HUES48 (cell line): ENCODE results near the gene FAM98C.
"Not testable (repeated sequence)": the region's sequence is repeated elsewhere in the genome, so short reads cannot be mapped to it uniquely, and the experiment has no call there.

ENCODE experiments used
- H3K27ac ChIP-seq: one replicate; pipeline ENCODE4 v1.7.0; 2013; ENCODE audit warnings: low read depth, low read length, inconsistent platforms
- H3K27me3 ChIP-seq: 2 replicates; pipeline ENCODE4 v1.6.1; 2013; ENCODE audit warnings: mild to moderate bottlenecking, low read length; ENCODE audit not compliant: control insufficient read depth, insufficient read depth
- H3K36me3 ChIP-seq: 2 replicates; pipeline ENCODE4 v1.6.1; 2013; ENCODE audit warnings: low read length; ENCODE audit not compliant: control insufficient read depth, insufficient read depth
- H3K4me1 ChIP-seq: 2 replicates; pipeline ENCODE4 v1.6.1; 2013; ENCODE audit warnings: mild to moderate bottlenecking, low read length; ENCODE audit not compliant: control insufficient read depth, insufficient read depth
- H3K4me3 ChIP-seq: 2 replicates; pipeline ENCODE4 v1.5.1; 2013; ENCODE audit warnings: mild to moderate bottlenecking, low read depth, low read length
- H3K9ac ChIP-seq: 2 replicates; pipeline ENCODE4 v1.6.1; 2013; ENCODE audit warnings: mild to moderate bottlenecking, low read depth, low read length, moderate library complexity
- H3K9me3 ChIP-seq: 2 replicates; pipeline ENCODE4 v1.6.1; 2013; ENCODE audit warnings: low read length; ENCODE audit not compliant: control insufficient read depth, insufficient read depth

FAM98C gene

DNA sequence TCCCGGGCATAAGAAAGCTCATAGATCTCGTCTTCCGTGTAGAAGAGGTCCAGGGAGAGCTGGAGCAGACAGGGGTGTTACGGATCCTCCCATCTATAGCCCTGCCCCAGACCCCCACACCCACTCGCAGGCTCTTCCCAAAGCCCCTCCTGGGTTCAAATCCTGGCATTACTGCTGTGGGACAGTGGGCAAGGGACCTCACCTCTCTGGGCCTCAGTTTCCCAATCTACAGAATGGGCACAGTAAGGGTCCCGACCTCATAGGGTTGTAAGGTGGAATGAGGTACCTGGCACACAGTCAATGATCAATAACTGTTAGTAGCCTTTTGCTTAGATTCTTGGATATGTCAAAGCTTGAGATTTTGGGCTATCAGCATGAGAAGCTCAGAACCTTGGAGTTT is 10.5 kb downstream of the FAM98C start:
- no peaks in the 10 kb centered on the region for H3K9me3 ChIP-seq
- no peak overlapping the region for H3K4me3 ChIP-seq
- H3K4me1 ChIP-seq = peaks cover 7% of the 10 kb centered on the region; the same call in 1 of the 2 replicates
- H3K9ac ChIP-seq = no peak overlapping the region
- no peaks in the 10 kb centered on the region for H3K36me3 ChIP-seq
- H3K27me3 ChIP-seq = no peaks in the 10 kb centered on the region
- no peak overlapping the region for H3K27ac ChIP-seq

- no peak overlapping the region for H3K9ac ChIP-seq
- H3K27ac ChIP-seq = no peak overlapping the region
- peak overlapping the region; percentile 64; the same call in 1 of the 2 replicates for H3K4me3 ChIP-seq
- no peaks in the 10 kb centered on the region for H3K36me3 ChIP-seq
- peaks cover 6% of the 10 kb centered on the region; the same call in 1 of the 2 replicates for H3K27me3 ChIP-seq
- no peaks in the 10 kb centered on the region for H3K9me3 ChIP-seq
- peaks cover 7% of the 10 kb centered on the region; the same call in 1 of the 2 replicates for H3K4me1 ChIP-seq
Measured at GRCh38 chr19:38417146-38417543, 14.3 kb downstream of the FAM98C start.

GRCh38 chr19:38417544-38418506 is 14.9 kb downstream of the FAM98C start:
- peak overlapping the region; percentile 68 for H3K27ac ChIP-seq
- H3K4me1 ChIP-seq = peaks cover 7% of the 10 kb centered on the region; the same call in 1 of the 2 replicates
- H3K9me3 ChIP-seq = no peaks in the 10 kb centered on the region
- peaks cover 6% of the 10 kb centered on the region; the same call in 1 of the 2 replicates for H3K27me3 ChIP-seq
- no peaks in the 10 kb centered on the region for H3K36me3 ChIP-seq
- peak overlapping the region; percentile 64 for H3K4me3 ChIP-seq
- peak overlapping the region; percentile 22; the same call in 1 of the 2 replicates for H3K9ac ChIP-seq

- no peak overlapping the region for H3K9ac ChIP-seq
- peaks cover 6% of the 10 kb centered on the region; the same call in 1 of the 2 replicates for H3K27me3 ChIP-seq
- no peaks in the 10 kb centered on the region for H3K9me3 ChIP-seq
- H3K4me3 ChIP-seq = no peak overlapping the region
- H3K4me1 ChIP-seq = peaks cover 13% of the 10 kb centered on the region; the same call in 1 of the 2 replicates
- H3K27ac ChIP-seq = no peak overlapping the region
- no peaks in the 10 kb centered on the region for H3K36me3 ChIP-seq
Measured at GRCh38 chr19:38420935-38421334, 18.0 kb downstream of the FAM98C start.

GRCh38 chr19:38421856-38422255 is 19.0 kb downstream of the FAM98C start:
- Histone ChIP-seq H3K27ac (no peak overlapping the region), H3K4me3 (no peak overlapping the region), H3K9ac (no peak overlapping the region), H3K27me3 (peaks cover 6% of the 10 kb centered on the region; the same call in 1 of the 2 replicates), H3K36me3 (no peaks in the 10 kb centered on the region), H3K9me3 (no peaks in the 10 kb centered on the region), H3K4me1 (peaks cover 19% of the 10 kb centered on the region; the same call in 1 of the 2 replicates)

DNA sequence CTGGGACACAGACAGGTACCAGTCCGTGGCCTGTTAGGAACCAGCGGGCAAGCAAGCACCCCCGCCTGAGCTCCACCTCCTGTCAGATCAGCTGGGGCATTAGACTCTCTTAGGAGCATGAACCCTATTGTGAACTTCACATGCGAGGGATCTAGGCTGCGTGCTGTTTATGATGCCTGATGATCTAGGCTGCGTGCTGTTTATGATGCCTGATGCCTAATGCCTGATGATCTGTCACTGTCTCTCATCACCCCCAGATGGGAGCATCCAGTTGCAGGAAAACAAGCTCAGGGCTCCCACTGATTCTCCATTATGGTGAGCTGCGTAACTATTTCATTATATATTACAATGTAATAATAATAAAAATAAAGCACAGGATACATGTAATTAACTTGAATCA is 19.5 kb downstream of the FAM98C start:
- no peak overlapping the region for H3K4me3 ChIP-seq
- H3K27me3 ChIP-seq = peaks cover 6% of the 10 kb centered on the region; the same call in 1 of the 2 replicates
- H3K9me3 ChIP-seq = no peaks in the 10 kb centered on the region
- H3K9ac ChIP-seq = no peak overlapping the region
- H3K36me3 ChIP-seq = no peaks in the 10 kb centered on the region
- peaks cover 14% of the 10 kb centered on the region; the same call in 1 of the 2 replicates for H3K4me1 ChIP-seq
- H3K27ac ChIP-seq = no peak overlapping the region

DNA sequence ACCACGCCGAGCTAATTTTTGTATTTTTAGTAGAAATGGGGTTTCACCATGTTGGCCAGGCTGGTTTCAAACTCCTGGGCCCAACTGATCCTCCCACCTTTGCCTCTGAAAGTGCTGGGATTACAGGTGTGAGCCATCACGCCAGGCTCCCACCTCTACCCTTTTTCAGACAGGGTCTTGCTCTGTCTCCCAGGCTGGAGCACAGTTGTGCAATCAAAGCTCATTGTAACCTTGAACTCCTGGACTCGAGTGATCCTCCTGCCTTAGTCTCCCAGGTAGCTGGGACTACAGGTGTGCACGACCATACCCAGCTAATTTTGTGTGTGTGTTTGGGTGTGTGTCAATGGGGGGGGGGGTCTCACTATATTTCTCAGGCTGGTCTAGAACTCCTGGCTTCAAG is 21.4 kb downstream of the FAM98C start:
- Histone ChIP-seq H3K4me1 (peaks cover 12% of the 10 kb centered on the region; the same call in 1 of the 2 replicates), H3K27ac (no peak overlapping the region), H3K27me3 (no peaks in the 10 kb centered on the region), H3K4me3 (no peak overlapping the region), H3K9ac (no peak overlapping the region), H3K9me3 (no peaks in the 10 kb centered on the region), H3K36me3 (no peaks in the 10 kb centered on the region)

- Histone ChIP-seq H3K9ac (no peak overlapping the region), H3K36me3 (no peaks in the 10 kb centered on the region), H3K27me3 (no peaks in the 10 kb centered on the region), H3K9me3 (no peaks in the 10 kb centered on the region), H3K27ac (no peak overlapping the region), H3K4me3 (no peak overlapping the region), H3K4me1 (peaks cover 12% of the 10 kb centered on the region; the same call in 1 of the 2 replicates)
Measured at GRCh38 chr19:38425222-38425809, 22.4 kb downstream of the FAM98C start.

GRCh38 chr19:38425810-38426466 is 23.0 kb downstream of the FAM98C start, which contains the start of gene RASGRP4:
Gene RASGRP4 (minus strand): TSS chr19:38426219. CDS start chr19:38426091, 128 bp downstream.
- Histone ChIP-seq H3K36me3 (no peaks in the 10 kb centered on the region), H3K9ac (no peak within 1 kb of the TSS), H3K4me3 (no peak within 1 kb of the TSS), H3K4me1 (peaks cover 12% of the 10 kb centered on the region; the same call in 1 of the 2 replicates), H3K27me3 (no peaks in the 10 kb centered on the region), H3K27ac (no peak within 1 kb of the TSS), H3K9me3 (no peaks in the 10 kb centered on the region)

GRCh38 chr19:38427035-38427677 is 24.3 kb downstream of the FAM98C start:
- not testable (repeated sequence) for H3K36me3 ChIP-seq, H3K4me3 ChIP-seq, H3K27ac ChIP-seq, H3K27me3 ChIP-seq, H3K9ac ChIP-seq, H3K9me3 ChIP-seq
- H3K4me1 ChIP-seq = peaks cover 12% of the 10 kb centered on the region; the same call in 1 of the 2 replicates
